Caco-2 (cell line): ENCODE data around the gene PRDX2. TPM values are rescaled to one million over a fixed set of nuclear protein-coding genes. Genes with fewer than 3 reads are reported as not detected.

Experiments used
- BruUV-seq: library from RNA; stranded (reverse); fragments of 400-500 nt; replicated peaks from 2 replicates; lab custom pipeline; 2021; lab: Mats Ljungman, UMichigan
- CTCF ChIA-PET: fragments of 300-600 bp; sonication (Branson Sonifier 250); formaldehyde crosslinking; loops from one replicate; lab custom pipeline; 2022; ENCODE audit warnings: antibody characterized with exemption; lab: Charles Lee
- POLR2A ChIA-PET: fragments of 300-600 bp; sonication (Branson Sonifier 250); formaldehyde crosslinking; loops from one replicate; lab custom pipeline; 2022; ENCODE audit warnings: antibody characterized with exemption; lab: Charles Lee
- DNase-seq, 2 experiments: peaks; one replicate each; pipeline versions ENCODE4 v3.0.0 to v3.0.0-alpha.2; 2020 to 2022
- H3K27me3 ChIP-seq: replicated peaks from 2 replicates; pipeline ENCODE4 v1.6.0; 2011; ENCODE audit warnings: low read length; ENCODE audit not compliant: control insufficient read depth, insufficient read depth
- H3K36me3 ChIP-seq: 2 replicates; pipeline ENCODE4 v1.5.1; 2011; ENCODE audit warnings: low read length; ENCODE audit not compliant: control insufficient read depth, insufficient read depth
- H3K4me1 ChIP-seq: fragments of 250-450 bp; sonication (Bioruptor Pico); 2 replicates; pipeline ENCODE4 v1.5.1; 2020; ENCODE audit warnings: mild to moderate bottlenecking
- H3K4me3 ChIP-seq: 2 replicates; pipeline ENCODE4 v1.5.1; 2011; ENCODE audit warnings: low read depth, mild to moderate bottlenecking, control low read depth, low read length
- H3K9me3 ChIP-seq: fragments of 250-450 bp; sonication (Bioruptor Pico); 2 replicates; pipeline ENCODE4 v1.5.1; 2020; ENCODE audit warnings: mild to moderate bottlenecking, moderate library complexity
- H3K27ac Mint-ChIP-seq: one replicate; pipeline ENCODE4 v1.8.0; 2022; ENCODE audit warnings: mixed read lengths; ENCODE audit not compliant: unreplicated experiment
- H3K27me3 Mint-ChIP-seq: one replicate; pipeline ENCODE4 v1.8.0; 2022; ENCODE audit warnings: mixed read lengths; ENCODE audit not compliant: insufficient read depth, unreplicated experiment
- H3K36me3 Mint-ChIP-seq: one replicate; pipeline ENCODE4 v1.8.0; 2022; ENCODE audit warnings: mild to moderate bottlenecking, mixed read lengths; ENCODE audit not compliant: insufficient read depth, unreplicated experiment
- H3K4me1 Mint-ChIP-seq: one replicate; pipeline ENCODE4 v1.8.0; 2022; ENCODE audit warnings: low read depth, mixed read lengths; ENCODE audit not compliant: unreplicated experiment
- H3K4me3 Mint-ChIP-seq: one replicate; pipeline ENCODE4 v1.8.0; 2022; ENCODE audit warnings: mild to moderate bottlenecking, moderate library complexity, mixed read lengths; ENCODE audit not compliant: unreplicated experiment
- H3K9me3 Mint-ChIP-seq: one replicate; pipeline ENCODE4 v1.8.0; 2022; ENCODE audit warnings: mixed read lengths; ENCODE audit not compliant: unreplicated experiment
- intact Hi-C: fragments of 100-400 bp; cut with micrococcal nuclease; formaldehyde crosslinking; loops from one replicate; pipeline ENCODE4 v1.10.0; 2022; ENCODE audit not compliant: unreplicated experiment
- total RNA-seq: library from RNA; stranded (reverse); gene quantifications from 2 replicates; pipeline ENCODE4 v1.2.3, GENCODE V29; 2022
- TF ChIP-seq, protein P1 (sequence below), 2 experiments: fragments of 200-600 bp in 1 of 2; IDR thresholded peaks; 1 replicate in 1 of 2; 2 replicates in 1 of 2; pipeline versions ENCODE4 v1.5.1 to v1.8.0; 2011 to 2022; ENCODE audit warnings: antibody characterized with exemption in 1 of 2, control low read depth in 1 of 2, inconsistent platforms in 1 of 2, low read depth in 1 of 2, low read length in 1 of 2, mild to moderate bottlenecking in 1 of 2, moderate library complexity in 1 of 2; ENCODE audit not compliant: insufficient read depth in 1 of 2, severe bottlenecking in 1 of 2, unreplicated experiment in 1 of 2

Gene PRDX2
- total RNA-seq, 1 experiment from 2014 or later = 265 TPM

GRCh38 chr19:12782424-12783290, 18.9 kb downstream of the PRDX2 start:
- H3K4me3 Mint-ChIP-seq = no peak overlapping the region
- H3K4me1 ChIP-seq = peaks cover 32% of the 10 kb centered on the region

GRCh38 chr19:12782174-12782423, 19.5 kb downstream of the PRDX2 start:
- no TSS peak for BruUV-seq
- Histone ChIP-seq H3K9me3 (no peaks in the 10 kb centered on the region), H3K4me1 (peaks cover 32% of the 10 kb centered on the region), H3K36me3 (no peaks in the 10 kb centered on the region), H3K4me3 (peak overlapping the region; percentile 50), H3K27me3 (no peaks in the 10 kb centered on the region)
- no peak for DNase-seq
- Mint-ChIP-seq H3K9me3 (no peaks in the 10 kb centered on the region), H3K4me3 (no peak overlapping the region), H3K4me1 (peaks cover 6% of the 10 kb centered on the region), H3K27me3 (no peaks in the 10 kb centered on the region), H3K36me3 (peaks cover 6% of the 10 kb centered on the region), H3K27ac (no peak overlapping the region)
- ChIA-PET CTCF (interaction anchor here (0.7 to 1.0 kb wide), 2 partner anchors 24 to 66 kb away, joined by 3 to 4 read pairs; partner anchors contain the start of gene RNASEH2A), POLR2A (interaction anchor here (1.3 kb wide), 1 partner anchor 10 kb away, joined by 36 read pairs; the partner anchor contains the start of gene JUNB)
- TF ChIP-seq, protein P1, sequence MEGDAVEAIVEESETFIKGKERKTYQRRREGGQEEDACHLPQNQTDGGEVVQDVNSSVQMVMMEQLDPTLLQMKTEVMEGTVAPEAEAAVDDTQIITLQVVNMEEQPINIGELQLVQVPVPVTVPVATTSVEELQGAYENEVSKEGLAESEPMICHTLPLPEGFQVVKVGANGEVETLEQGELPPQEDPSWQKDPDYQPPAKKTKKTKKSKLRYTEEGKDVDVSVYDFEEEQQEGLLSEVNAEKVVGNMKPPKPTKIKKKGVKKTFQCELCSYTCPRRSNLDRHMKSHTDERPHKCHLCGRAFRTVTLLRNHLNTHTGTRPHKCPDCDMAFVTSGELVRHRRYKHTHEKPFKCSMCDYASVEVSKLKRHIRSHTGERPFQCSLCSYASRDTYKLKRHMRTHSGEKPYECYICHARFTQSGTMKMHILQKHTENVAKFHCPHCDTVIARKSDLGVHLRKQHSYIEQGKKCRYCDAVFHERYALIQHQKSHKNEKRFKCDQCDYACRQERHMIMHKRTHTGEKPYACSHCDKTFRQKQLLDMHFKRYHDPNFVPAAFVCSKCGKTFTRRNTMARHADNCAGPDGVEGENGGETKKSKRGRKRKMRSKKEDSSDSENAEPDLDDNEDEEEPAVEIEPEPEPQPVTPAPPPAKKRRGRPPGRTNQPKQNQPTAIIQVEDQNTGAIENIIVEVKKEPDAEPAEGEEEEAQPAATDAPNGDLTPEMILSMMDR (IDR thresholded peaks at IDR 0.05; ENCODE audit: insufficient read depth in 1 of 2, low read depth in 1 of 2, low read length in 1 of 2, severe bottlenecking in 1 of 2, unreplicated experiment in 1 of 2) = no peak
- intact Hi-C loops = loop anchor here (1.0 kb wide), 1 partner anchor 8 kb away; no protein-coding TSS in a partner anchor

More at GRCh38 chr19:12782424-12783290, 18.9 kb downstream of the PRDX2 start:
- H3K36me3 Mint-ChIP-seq = peaks cover 6% of the 10 kb centered on the region
- ChIA-PET POLR2A (interaction anchor here (1.3 kb wide), 1 partner anchor 10 kb away, joined by 36 read pairs; the partner anchor contains the start of gene JUNB), CTCF (interaction anchor here (0.7 to 1.0 kb wide), 3 partner anchors 10 to 65 kb away, joined by 3 to 4 read pairs (median 4); partner anchors contain the start of gene RNASEH2A)
- no peaks in the 10 kb centered on the region for H3K9me3 Mint-ChIP-seq
- Histone ChIP-seq H3K36me3 (no peaks in the 10 kb centered on the region), H3K4me3 (peak overlapping the region; percentile 50), H3K9me3 (no peaks in the 10 kb centered on the region), H3K27me3 (no peaks in the 10 kb centered on the region)
- no peaks in the 10 kb centered on the region for H3K27me3 Mint-ChIP-seq
- TF ChIP-seq, protein P1 (IDR thresholded peaks at IDR 0.05; ENCODE audit: insufficient read depth in 1 of 2, low read depth in 1 of 2, low read length in 1 of 2, severe bottlenecking in 1 of 2, unreplicated experiment in 1 of 2) = no peak
- intact Hi-C loops = loop anchor here (1.0 kb wide), 1 partner anchor 8 kb away; no protein-coding TSS in a partner anchor
- DNase-seq = peak; percentile 81 to 83
- no peak overlapping the region for H3K27ac Mint-ChIP-seq
- no TSS peak for BruUV-seq
- H3K4me1 Mint-ChIP-seq = peaks cover 6% of the 10 kb centered on the region

GRCh38 chr19:12779162-12779993, 22.2 kb downstream of the PRDX2 start:
- no peaks in the 10 kb centered on the region for H3K36me3 ChIP-seq
- TF ChIP-seq, protein P1 (IDR thresholded peaks at IDR 0.05; ENCODE audit: insufficient read depth in 1 of 2, low read depth in 1 of 2, low read length in 1 of 2, severe bottlenecking in 1 of 2, unreplicated experiment in 1 of 2) = no peak
- Mint-ChIP-seq H3K27ac (no peak overlapping the region), H3K36me3 (peaks cover 19% of the 10 kb centered on the region), H3K27me3 (no peaks in the 10 kb centered on the region), H3K4me1 (peaks cover 11% of the 10 kb centered on the region), H3K4me3 (peak overlapping the region; percentile 30), H3K9me3 (no peaks in the 10 kb centered on the region)
- H3K4me1 ChIP-seq = peaks cover 30% of the 10 kb centered on the region
- BruUV-seq = no TSS peak
- H3K9me3 ChIP-seq = no peaks in the 10 kb centered on the region
- H3K27me3 ChIP-seq = no peaks in the 10 kb centered on the region
- ChIA-PET CTCF (interaction anchor here (2.5 kb wide), 1 partner anchor 18 kb away, joined by 20 read pairs; no protein-coding TSS in a partner anchor), POLR2A (interaction anchor here (0.9 to 2.5 kb wide), 2 partner anchors 10 to 13 kb away, joined by 4 to 36 read pairs; partner anchors contain the start of gene JUNB)
- DNase-seq = no peak
- intact Hi-C loops = loop anchor here (5.0 kb wide), 1 partner anchor 57 kb away; the partner anchor contains the start of gene TNPO2
- H3K4me3 ChIP-seq = peak overlapping the region; percentile 53
